Bronchial epithelial cell (primary cell): ENCODE measurements around the gene SPAG17. TPM values are rescaled to one million over a fixed set of nuclear protein-coding genes. Genes with fewer than 3 reads are reported as not detected.

Source experiments
- DNase-seq: peaks from one replicate; pipeline ENCODE4 v3.0.0-alpha.2; 2010; ENCODE audit warnings: low read depth
- FAIRE-seq: peaks from 2 replicates; lab custom pipeline; 2011; peaks lifted over from hg19 to GRCh38; lab: Jason Lieb, UNC
- H3K27me3 ChIP-seq: 2 replicates; pipeline ENCODE4 v1.5.1; 2011; ENCODE audit warnings: low read length; ENCODE audit not compliant: control insufficient read depth, insufficient read depth
- H3K36me3 ChIP-seq: 2 replicates; pipeline ENCODE4 v1.5.1; 2011; ENCODE audit warnings: low read length; ENCODE audit not compliant: control insufficient read depth, insufficient read depth
- H3K4me3 ChIP-seq: 2 replicates; pipeline ENCODE4 v1.5.1; 2011; ENCODE audit warnings: mild to moderate bottlenecking, low read depth, low read length, control low read depth
- CTCF ChIP-seq: IDR thresholded peaks from 2 replicates; pipeline ENCODE4 v1.5.1; 2011; ENCODE audit warnings: mild to moderate bottlenecking, moderate library complexity, low read length, control low read depth, inconsistent platforms; ENCODE audit not compliant: insufficient read depth, severe bottlenecking
- total RNA-seq: library from RNA; depleted of rRNA; stranded (reverse); fragments of >200 nt; gene quantifications from 2 replicates; pipeline ENCODE4 v1.2.1, GENCODE V29; 2014

The SPAG17 gene
- total RNA-seq, 1 donor from 2014 or later = under 0.01 TPM

- H3K4me3 ChIP-seq = no peak overlapping the region
- FAIRE-seq (no peak), DNase-seq (peak; percentile 12)
- H3K27me3 ChIP-seq = peaks cover 2% of the 10 kb centered on the region
- no peaks in the 10 kb centered on the region for H3K36me3 ChIP-seq
- TF ChIP-seq CTCF = no peak
Measured at GRCh38 chr1:117985239-117985638, 199.8 kb downstream of the SPAG17 start.

DNA sequence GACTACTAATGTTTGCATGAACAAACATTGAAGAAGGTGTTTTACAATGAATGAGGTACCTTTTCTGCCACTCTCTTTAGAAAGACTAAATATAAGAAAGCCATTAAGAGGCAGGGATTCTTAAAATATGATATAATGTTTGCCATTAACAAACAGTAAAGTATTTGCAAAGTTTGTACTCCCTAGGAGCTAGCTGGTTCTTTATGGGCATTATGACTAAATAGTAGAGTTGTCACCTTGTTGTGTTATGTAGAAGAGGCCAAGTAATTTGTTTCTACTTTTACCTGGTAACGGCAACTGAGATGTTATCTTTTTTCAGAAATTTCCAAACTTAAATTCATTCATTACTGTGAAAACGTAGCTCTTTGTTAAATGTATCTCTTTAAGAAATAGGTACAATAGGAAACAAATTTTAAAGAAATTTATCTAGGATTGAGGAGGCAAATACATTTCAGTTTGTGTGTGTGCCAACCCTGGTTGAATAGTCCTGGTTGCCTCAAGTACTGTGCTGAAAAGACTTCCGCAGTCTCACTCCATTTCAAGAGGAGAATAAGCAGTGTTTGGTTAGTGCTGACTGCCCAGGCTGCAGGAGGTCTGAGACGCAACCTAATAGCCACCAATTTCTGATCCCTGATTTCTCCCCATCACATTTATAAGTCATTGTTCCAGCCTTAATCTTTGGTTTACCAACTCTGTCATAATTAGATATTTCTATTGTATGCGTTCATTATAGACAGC is 203.4 kb downstream of the SPAG17 start:
- no peaks in the 10 kb centered on the region for H3K27me3 ChIP-seq
- DNase-seq = peak; percentile 5
- FAIRE-seq = no peak

DNA sequence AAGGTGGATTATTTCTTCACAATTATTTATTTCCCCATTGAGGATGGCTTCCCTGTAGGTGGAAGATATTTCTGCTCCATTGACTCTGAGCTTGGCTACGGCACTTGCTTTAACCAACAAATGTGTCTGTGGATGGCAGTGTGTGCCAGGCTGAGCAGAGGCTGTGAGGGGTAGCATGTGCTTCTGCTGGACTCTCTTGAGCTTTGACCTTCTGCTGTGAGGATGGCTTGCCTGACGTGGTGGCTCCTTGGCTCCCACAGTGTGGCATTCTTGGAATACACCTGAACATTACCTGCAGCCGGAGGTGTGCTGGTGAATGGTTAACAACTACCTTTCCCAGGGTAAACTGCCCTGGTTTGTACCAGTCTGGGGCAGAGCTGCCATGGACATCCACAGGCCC is 208.6 kb downstream of the SPAG17 start:
- peak; percentile 18 for FAIRE-seq
- DNase-seq = no peak
- Histone ChIP-seq H3K4me3 (no peak overlapping the region), H3K36me3 (no peaks in the 10 kb centered on the region), H3K27me3 (no peaks in the 10 kb centered on the region)
- no peak for TF ChIP-seq CTCF

More for the DNA sequence above, 203.4 kb downstream of the SPAG17 start:
- H3K4me3 ChIP-seq = no peak overlapping the region
- TF ChIP-seq CTCF = no peak
- H3K36me3 ChIP-seq = no peaks in the 10 kb centered on the region

DNA sequence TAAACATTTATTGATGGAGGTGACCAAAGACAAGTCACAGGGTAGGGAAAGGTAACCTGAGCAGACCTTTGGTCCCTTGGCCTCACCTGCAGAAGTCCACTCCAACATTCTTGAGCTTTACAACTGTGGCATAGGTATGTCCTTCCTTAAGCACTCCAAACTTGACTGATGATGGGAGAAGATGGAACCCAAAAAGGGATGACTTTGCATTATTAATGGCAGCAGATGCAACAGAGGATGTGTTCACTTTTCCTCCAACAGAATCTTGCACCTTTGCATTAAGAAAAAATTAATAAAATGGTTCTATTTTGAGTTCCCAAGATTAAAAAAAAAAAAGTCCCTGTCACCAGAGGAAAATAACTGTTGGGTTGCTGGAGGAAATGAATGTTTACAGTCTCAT is 213.3 kb downstream of the SPAG17 start:
- FAIRE-seq (peak; percentile 60), DNase-seq (no peak)
- Histone ChIP-seq H3K4me3 (no peak overlapping the region), H3K27me3 (no peaks in the 10 kb centered on the region), H3K36me3 (no peaks in the 10 kb centered on the region)
- no peak for TF ChIP-seq CTCF

DNA sequence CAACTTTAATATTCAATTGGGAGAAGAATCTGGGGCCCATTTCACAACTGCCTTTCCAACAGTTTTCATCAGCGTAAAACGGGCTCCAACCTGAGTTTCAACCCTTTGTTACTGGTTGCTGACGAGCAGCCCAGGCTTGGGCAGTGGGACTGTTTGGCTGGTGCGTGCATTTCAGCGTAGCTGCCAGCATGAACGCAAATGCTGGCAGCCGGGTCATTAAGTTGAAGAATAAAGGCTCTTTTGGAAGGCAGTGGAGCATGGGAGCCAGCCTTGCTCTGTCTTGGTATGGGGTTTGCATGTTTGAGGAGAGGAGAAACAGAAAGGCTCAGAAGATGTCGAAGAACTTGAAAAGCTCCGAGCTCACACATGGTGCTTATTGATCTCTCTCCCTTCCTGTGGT is 214.8 kb downstream of the SPAG17 start:
- no peak overlapping the region for H3K4me3 ChIP-seq
- FAIRE-seq (no peak), DNase-seq (no peak)
- no peaks in the 10 kb centered on the region for H3K27me3 ChIP-seq
- TF ChIP-seq CTCF = no peak
- H3K36me3 ChIP-seq = no peaks in the 10 kb centered on the region

DNA sequence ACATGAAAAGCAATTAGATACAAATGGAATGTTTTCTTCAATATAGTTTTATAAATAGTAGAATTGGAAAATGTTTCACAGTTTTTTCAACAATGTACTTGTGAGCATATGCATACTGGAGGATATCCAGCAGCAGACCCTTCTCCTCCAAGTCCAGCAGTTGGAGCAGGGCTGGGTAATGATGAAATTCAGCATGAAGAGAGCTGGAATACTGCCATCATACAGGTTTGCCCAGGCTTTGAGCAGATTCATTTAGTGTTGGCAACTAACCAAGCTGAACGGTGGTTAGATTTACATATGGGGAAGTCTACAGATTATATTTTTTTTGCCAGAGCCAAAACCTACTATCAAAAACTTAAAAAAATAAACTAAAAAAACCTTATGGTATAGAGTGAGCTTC is 217.1 kb downstream of the SPAG17 start:
- DNase-seq (peak; percentile 74), FAIRE-seq (no peak)
- no peak for TF ChIP-seq CTCF
- Histone ChIP-seq H3K4me3 (no peak overlapping the region), H3K36me3 (no peaks in the 10 kb centered on the region), H3K27me3 (no peaks in the 10 kb centered on the region)
